ENCODE measurements around the gene ARMC9. TPM values are rescaled to one million over a fixed set of nuclear protein-coding genes. Genes with fewer than 3 reads are reported as not detected.

ARMC9 gene
- total RNA-seq, 1 experiment from 2014 or later: 3.3 TPM

GRCh38 chr2:231413921-231414476 is 215.6 kb downstream of the ARMC9 start:
- no peak for TF ChIP-seq CTCF (IDR thresholded peaks at IDR 0.05; ENCODE audit: insufficient read depth in 1 of 2, low read depth in 1 of 2, low read length in 1 of 2, severe bottlenecking in 1 of 2, unreplicated experiment in 1 of 2)
- peaks cover 6% of the 10 kb centered on the region for H3K4me1 Mint-ChIP-seq (ENCODE audit: low read depth, unreplicated experiment)
- DNase-seq: peak; percentile 52 to 75
- peaks cover 4% of the 10 kb centered on the region; the same call in 1 of the 2 replicates for H3K9me3 ChIP-seq
- peaks cover 12% of the 10 kb centered on the region for H3K4me1 ChIP-seq
- H3K4me3 ChIP-seq (ENCODE audit: low read depth, low read length): no peak overlapping the region
- no peaks in the 10 kb centered on the region for H3K9me3 Mint-ChIP-seq (ENCODE audit: unreplicated experiment)
- H3K27ac Mint-ChIP-seq (ENCODE audit: unreplicated experiment): peak overlapping the region; percentile 19
- no peaks in the 10 kb centered on the region for H3K27me3 Mint-ChIP-seq (ENCODE audit: insufficient read depth, unreplicated experiment)
- BruUV-seq (replicated peaks): no TSS peak
- H3K4me3 Mint-ChIP-seq (ENCODE audit: unreplicated experiment): peak overlapping the region; percentile 62
- no peaks in the 10 kb centered on the region for H3K36me3 ChIP-seq (ENCODE audit: control insufficient read depth, insufficient read depth, low read length)
- intact Hi-C loops (cut with micrococcal nuclease; ENCODE audit: unreplicated experiment): loop anchor here (5.0 kb wide), 1 partner anchor 38 kb away; no protein-coding TSS in a partner anchor
- H3K36me3 Mint-ChIP-seq (ENCODE audit: insufficient read depth, unreplicated experiment): no peaks in the 10 kb centered on the region
- ChIA-PET CTCF (interaction anchor here (0.9 to 1.0 kb wide), 2 partner anchors 38 to 50 kb away, joined by 3 read pairs; partner anchors contain the start of gene NCL), POLR2A (interaction anchor here (0.5 kb wide), 1 partner anchor 50 kb away, joined by 3 read pairs; no protein-coding TSS in a partner anchor)
- H3K27me3 ChIP-seq (replicated peaks; ENCODE audit: control insufficient read depth, insufficient read depth, low read length): no peaks in the 10 kb centered on the region

DNA sequence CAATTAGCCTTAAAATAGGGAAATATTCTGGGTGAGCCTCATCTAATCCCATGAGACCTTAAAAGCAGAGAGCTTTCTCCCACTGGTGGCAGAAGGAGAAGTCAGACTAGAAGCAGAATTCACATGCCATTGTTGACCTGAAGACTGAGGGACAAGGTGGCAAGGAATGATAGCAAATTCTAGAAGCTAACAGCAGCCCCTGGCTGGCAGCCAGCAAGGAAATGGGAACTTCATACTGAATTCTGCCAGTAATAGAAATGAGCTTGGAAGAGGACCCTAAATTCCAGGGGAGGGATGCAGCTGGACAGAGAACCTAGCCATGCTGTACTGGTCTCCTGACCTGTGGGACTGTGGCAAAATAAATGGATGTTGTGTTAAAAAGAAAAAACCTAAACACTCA is 216.6 kb downstream of the ARMC9 start:
- no peak for DNase-seq
- Histone ChIP-seq H3K36me3 (ENCODE audit: control insufficient read depth, insufficient read depth, low read length) (no peaks in the 10 kb centered on the region), H3K4me1 (peaks cover 12% of the 10 kb centered on the region), H3K9me3 (peaks cover 4% of the 10 kb centered on the region; the same call in 1 of the 2 replicates), H3K4me3 (ENCODE audit: low read depth, low read length) (no peak overlapping the region), H3K27me3 (replicated peaks; ENCODE audit: control insufficient read depth, insufficient read depth, low read length) (no peaks in the 10 kb centered on the region)
- no peaks in the 10 kb centered on the region for H3K36me3 Mint-ChIP-seq (ENCODE audit: insufficient read depth, unreplicated experiment)
- H3K27ac Mint-ChIP-seq (ENCODE audit: unreplicated experiment): no peak overlapping the region
- H3K9me3 Mint-ChIP-seq (ENCODE audit: unreplicated experiment): no peaks in the 10 kb centered on the region
- TF ChIP-seq CTCF (IDR thresholded peaks at IDR 0.05; ENCODE audit: insufficient read depth in 1 of 2, low read depth in 1 of 2, low read length in 1 of 2, severe bottlenecking in 1 of 2, unreplicated experiment in 1 of 2): no peak
- intact Hi-C loops (cut with micrococcal nuclease; ENCODE audit: unreplicated experiment): no loop called here
- no peak overlapping the region for H3K4me3 Mint-ChIP-seq (ENCODE audit: unreplicated experiment)
- CTCF ChIA-PET: interaction anchor here (0.6 kb wide), 2 partner anchors 61 to 183 kb away, joined by 3 to 5 read pairs; no protein-coding TSS in a partner anchor
- POLR2A ChIA-PET: no interaction called here
- no peaks in the 10 kb centered on the region for H3K27me3 Mint-ChIP-seq (ENCODE audit: insufficient read depth, unreplicated experiment)
- H3K4me1 Mint-ChIP-seq (ENCODE audit: low read depth, unreplicated experiment): peaks cover 6% of the 10 kb centered on the region
- BruUV-seq (replicated peaks): no TSS peak

- ChIA-PET CTCF (interaction anchor here (0.6 kb wide), 1 partner anchor 610 kb away, joined by 3 read pairs; no protein-coding TSS in a partner anchor), POLR2A (no interaction called here)
- no peak for DNase-seq
- no peak overlapping the region for H3K27ac Mint-ChIP-seq (ENCODE audit: unreplicated experiment)
- H3K27me3 Mint-ChIP-seq (ENCODE audit: insufficient read depth, unreplicated experiment): no peaks in the 10 kb centered on the region
- no peaks in the 10 kb centered on the region for H3K9me3 Mint-ChIP-seq (ENCODE audit: unreplicated experiment)
- peaks cover 2% of the 10 kb centered on the region for H3K4me1 Mint-ChIP-seq (ENCODE audit: low read depth, unreplicated experiment)
- no peaks in the 10 kb centered on the region for H3K27me3 ChIP-seq (replicated peaks; ENCODE audit: control insufficient read depth, insufficient read depth, low read length)
- TF ChIP-seq CTCF (IDR thresholded peaks at IDR 0.05; ENCODE audit: insufficient read depth in 1 of 2, low read depth in 1 of 2, low read length in 1 of 2, severe bottlenecking in 1 of 2, unreplicated experiment in 1 of 2): no peak
- peaks cover 5% of the 10 kb centered on the region for H3K4me1 ChIP-seq
- no peak overlapping the region for H3K4me3 Mint-ChIP-seq (ENCODE audit: unreplicated experiment)
- intact Hi-C loops (cut with micrococcal nuclease; ENCODE audit: unreplicated experiment): no loop called here
- H3K4me3 ChIP-seq (ENCODE audit: low read depth, low read length): no peak overlapping the region
- no peaks in the 10 kb centered on the region for H3K36me3 ChIP-seq (ENCODE audit: control insufficient read depth, insufficient read depth, low read length)
- no TSS peak for BruUV-seq (replicated peaks)
- no peaks in the 10 kb centered on the region for H3K9me3 ChIP-seq
- H3K36me3 Mint-ChIP-seq (ENCODE audit: insufficient read depth, unreplicated experiment): no peaks in the 10 kb centered on the region
Observed at GRCh38 chr2:231418820-231419640, 220.6 kb downstream of the ARMC9 start.
